ENCODE data around the gene ACADVL.

DNA sequence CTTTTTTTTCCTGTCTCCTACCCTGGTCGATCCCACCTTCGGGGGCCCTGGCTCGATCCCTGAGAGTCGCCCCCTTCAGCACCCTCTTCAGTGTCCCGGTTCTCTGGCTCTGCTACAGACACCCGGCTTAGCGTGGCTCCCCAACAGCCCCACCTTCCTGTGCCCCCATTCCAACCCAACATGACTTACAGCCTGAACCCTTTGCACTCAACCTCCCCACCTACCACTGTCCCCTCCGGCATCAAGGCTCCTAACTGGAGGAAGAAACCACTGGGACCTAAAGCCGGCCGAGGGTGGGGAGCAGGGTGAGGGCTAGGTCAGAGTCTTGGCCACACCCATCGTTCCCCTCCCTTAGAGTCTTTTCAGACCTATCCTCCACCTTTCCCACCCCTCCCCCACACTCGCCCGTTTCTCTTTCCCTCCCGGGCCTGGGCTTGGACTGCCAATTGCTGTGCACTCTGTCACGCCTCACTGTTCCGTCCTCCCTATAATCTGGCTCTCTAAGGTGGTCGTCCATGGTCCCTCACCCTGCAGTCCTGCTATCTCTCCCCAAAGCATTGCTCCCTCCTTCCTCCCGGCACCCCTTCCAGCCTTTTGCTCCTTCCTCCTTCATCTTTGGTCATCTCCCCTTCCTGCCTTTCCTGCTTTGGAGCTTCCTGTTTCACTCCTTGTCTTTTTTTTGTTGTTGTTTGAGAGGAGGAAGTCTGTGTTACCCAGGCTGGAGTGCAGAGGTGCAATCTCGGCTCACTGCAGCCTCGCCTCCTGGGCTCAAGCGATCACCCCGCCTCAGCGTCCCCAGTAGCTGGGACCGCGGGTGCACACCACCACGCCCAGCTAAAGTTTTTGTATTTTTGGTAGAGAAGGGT is 43.4 kb downstream of the ACADVL start:
- TF ChIP-seq POLR2AphosphoS5 (IDR thresholded peaks at IDR 0.05) = no peak
- TF ChIP-seq, protein P1, sequence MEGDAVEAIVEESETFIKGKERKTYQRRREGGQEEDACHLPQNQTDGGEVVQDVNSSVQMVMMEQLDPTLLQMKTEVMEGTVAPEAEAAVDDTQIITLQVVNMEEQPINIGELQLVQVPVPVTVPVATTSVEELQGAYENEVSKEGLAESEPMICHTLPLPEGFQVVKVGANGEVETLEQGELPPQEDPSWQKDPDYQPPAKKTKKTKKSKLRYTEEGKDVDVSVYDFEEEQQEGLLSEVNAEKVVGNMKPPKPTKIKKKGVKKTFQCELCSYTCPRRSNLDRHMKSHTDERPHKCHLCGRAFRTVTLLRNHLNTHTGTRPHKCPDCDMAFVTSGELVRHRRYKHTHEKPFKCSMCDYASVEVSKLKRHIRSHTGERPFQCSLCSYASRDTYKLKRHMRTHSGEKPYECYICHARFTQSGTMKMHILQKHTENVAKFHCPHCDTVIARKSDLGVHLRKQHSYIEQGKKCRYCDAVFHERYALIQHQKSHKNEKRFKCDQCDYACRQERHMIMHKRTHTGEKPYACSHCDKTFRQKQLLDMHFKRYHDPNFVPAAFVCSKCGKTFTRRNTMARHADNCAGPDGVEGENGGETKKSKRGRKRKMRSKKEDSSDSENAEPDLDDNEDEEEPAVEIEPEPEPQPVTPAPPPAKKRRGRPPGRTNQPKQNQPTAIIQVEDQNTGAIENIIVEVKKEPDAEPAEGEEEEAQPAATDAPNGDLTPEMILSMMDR (IDR thresholded peaks at IDR 0.05) = no peak

Measured in upper lobe of left lung (tissue), 4 donors.